OCI-LY7 (cell line): ENCODE measurements around the gene CASQ2. TPM values are rescaled to one million over a fixed set of nuclear protein-coding genes. Genes with fewer than 3 reads are reported as not detected.

Source experiments
- BruUV-seq: library from RNA; stranded (reverse); fragments of 400-500 nt; replicated peaks from 2 replicates; lab custom pipeline; 2021; lab: Mats Ljungman, UMichigan
- CTCF ChIA-PET: fragments of 300-600 bp; sonication (Branson Sonifier 250); formaldehyde crosslinking; loops from one replicate; lab custom pipeline; 2022; ENCODE audit warnings: antibody characterized with exemption; ENCODE audit not compliant: unreplicated experiment; lab: Charles Lee
- POLR2A ChIA-PET: fragments of 300-600 bp; sonication (Branson Sonifier 250); formaldehyde crosslinking; loops from one replicate; lab custom pipeline; 2022; ENCODE audit warnings: antibody characterized with exemption; lab: Charles Lee
- DNase-seq: peaks from one replicate; pipeline ENCODE4 v3.0.0-alpha.2; 2015; ENCODE audit warnings: low spot score
- H2AFZ ChIP-seq: fragments of 200-600 bp; sonication (generic), shearing (Covaris generic); 2 replicates; pipeline ENCODE4 v1.6.1; 2014; ENCODE audit warnings: mild to moderate bottlenecking, antibody characterized with exemption, low read length, moderate library complexity
- H3K27ac ChIP-seq: fragments of 200-600 bp; sonication (generic); 2 replicates; pipeline ENCODE4 v1.5.1; 2014; ENCODE audit warnings: mixed run types, low read depth, mild to moderate bottlenecking, moderate library complexity, low read length, inconsistent platforms; ENCODE audit not compliant: poor library complexity, severe bottlenecking
- H3K36me3 ChIP-seq: fragments of 200-600 bp; sonication (generic); 2 replicates; pipeline ENCODE4 v1.6.1; 2014; ENCODE audit warnings: mild to moderate bottlenecking, antibody characterized with exemption, low read length, moderate library complexity, mixed read lengths; ENCODE audit not compliant: insufficient read depth
- H3K4me1 ChIP-seq: fragments of 200-600 bp; sonication (generic); 2 replicates; pipeline ENCODE4 v1.5.1; 2014; ENCODE audit warnings: mild to moderate bottlenecking, low read length; ENCODE audit not compliant: insufficient read depth, poor library complexity, severe bottlenecking
- H3K4me2 ChIP-seq: fragments of 200-600 bp; sonication (generic); 2 replicates; pipeline ENCODE4 v1.6.1; 2014; ENCODE audit warnings: mild to moderate bottlenecking, low read length
- H3K4me3 ChIP-seq: fragments of 200-600 bp; sonication (generic); 2 replicates; pipeline ENCODE4 v1.5.1; 2014; ENCODE audit warnings: mild to moderate bottlenecking, low read depth, low read length; ENCODE audit not compliant: poor library complexity, severe bottlenecking
- H3K79me2 ChIP-seq: fragments of 200-600 bp; sonication (generic); 2 replicates; pipeline ENCODE4 v1.6.1; 2016; ENCODE audit warnings: low read depth, mild to moderate bottlenecking, low read length, moderate library complexity, mixed read lengths; ENCODE audit not compliant: insufficient read depth
- H3K9me2 ChIP-seq: fragments of 200-600 bp; sonication (generic); 2 replicates; pipeline ENCODE4 v1.6.1; 2016; ENCODE audit warnings: mild to moderate bottlenecking, low read length, mixed read lengths; ENCODE audit not compliant: insufficient read depth
- H3K9me3 ChIP-seq: fragments of 200-600 bp; sonication (generic); 2 replicates; pipeline ENCODE4 v1.6.1; 2014; ENCODE audit warnings: mild to moderate bottlenecking, mixed run types, low read length, mixed read lengths
- H4K20me1 ChIP-seq: fragments of 200-600 bp; sonication (generic); 2 replicates; pipeline ENCODE4 v1.6.1; 2014; ENCODE audit warnings: mild to moderate bottlenecking, antibody characterized with exemption, low read length, moderate library complexity, mixed read lengths; ENCODE audit not compliant: insufficient read depth
- EZH2phosphoT487 ChIP-seq: fragments of 200-600 bp; sonication (generic); IDR thresholded peaks from 2 replicates; pipeline ENCODE4 v1.6.1; 2018; ENCODE audit warnings: low read depth, borderline replicate concordance, mild to moderate bottlenecking, mixed run types, antibody characterized with exemption, low read length, moderate library complexity, mixed read lengths
- intact Hi-C: fragments of 100-400 bp; cut with micrococcal nuclease; formaldehyde crosslinking; loops from one replicate; pipeline ENCODE4 v1.10.0; 2022; ENCODE audit not compliant: unreplicated experiment
- total RNA-seq, 2 experiments: library from RNA; depleted of rRNA in 1 of 2; stranded (reverse); fragments of >200 nt in 1 of 2; shearing (Covaris generic) in 1 of 2; gene quantifications; 2 replicates each; pipeline ENCODE4 v1.2.3, GENCODE V29; 2014 to 2022
- TF ChIP-seq, protein P1 (sequence below): fragments of 200-600 bp; sonication (generic); conservative IDR thresholded peaks from 2 replicates; pipeline ENCODE4 v1.5.1; 2014; ENCODE audit warnings: mild to moderate bottlenecking, antibody characterized with exemption, low read length, moderate library complexity, mixed read lengths

CASQ2 gene
- total RNA-seq, 2 experiments from 2014 or later = not detected

DNA sequence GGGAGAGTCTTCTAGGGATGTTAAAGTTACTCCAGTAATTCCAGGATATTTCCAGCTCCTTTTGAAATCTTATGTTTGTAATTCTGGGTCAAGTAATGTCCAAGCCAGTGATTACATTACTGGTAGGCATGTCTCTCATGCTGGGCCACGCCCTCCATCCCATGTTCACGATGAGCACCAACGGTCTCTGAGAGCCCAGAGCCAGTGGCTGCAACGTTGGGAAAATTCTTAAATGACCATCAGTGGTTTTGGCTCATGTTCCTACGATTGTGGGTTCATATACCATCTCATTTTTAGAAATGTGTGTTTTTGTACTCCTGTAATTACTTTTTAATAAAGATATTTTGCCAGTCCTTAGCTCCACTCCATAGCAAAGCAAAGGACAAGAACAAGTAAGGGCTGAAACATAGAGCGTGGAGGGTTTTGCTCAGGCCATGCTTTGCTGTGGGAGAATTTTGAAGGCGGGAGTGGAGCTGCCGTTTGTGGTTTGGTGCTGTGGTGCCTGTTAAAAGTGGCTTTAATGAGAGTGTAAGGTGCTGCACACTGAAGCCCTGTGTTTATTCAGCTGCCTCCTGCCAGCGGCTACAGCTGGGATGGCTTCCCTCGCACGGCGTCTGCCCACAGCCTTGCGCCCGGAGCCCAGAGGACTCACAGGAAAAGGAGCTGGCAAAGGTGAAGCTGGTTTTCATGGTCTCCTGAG is 97.9 kb downstream of the CASQ2 start:
- H4K20me1 ChIP-seq = no peaks in the 10 kb centered on the region
- H3K27ac ChIP-seq = no peak overlapping the region
- no peak for DNase-seq
- H3K36me3 ChIP-seq = no peaks in the 10 kb centered on the region
- no peaks in the 10 kb centered on the region for H3K4me1 ChIP-seq
- H2AFZ ChIP-seq = no peak overlapping the region
- H3K4me2 ChIP-seq = no peak overlapping the region
- CTCF ChIA-PET = no interaction called here
- TF ChIP-seq, protein P1, sequence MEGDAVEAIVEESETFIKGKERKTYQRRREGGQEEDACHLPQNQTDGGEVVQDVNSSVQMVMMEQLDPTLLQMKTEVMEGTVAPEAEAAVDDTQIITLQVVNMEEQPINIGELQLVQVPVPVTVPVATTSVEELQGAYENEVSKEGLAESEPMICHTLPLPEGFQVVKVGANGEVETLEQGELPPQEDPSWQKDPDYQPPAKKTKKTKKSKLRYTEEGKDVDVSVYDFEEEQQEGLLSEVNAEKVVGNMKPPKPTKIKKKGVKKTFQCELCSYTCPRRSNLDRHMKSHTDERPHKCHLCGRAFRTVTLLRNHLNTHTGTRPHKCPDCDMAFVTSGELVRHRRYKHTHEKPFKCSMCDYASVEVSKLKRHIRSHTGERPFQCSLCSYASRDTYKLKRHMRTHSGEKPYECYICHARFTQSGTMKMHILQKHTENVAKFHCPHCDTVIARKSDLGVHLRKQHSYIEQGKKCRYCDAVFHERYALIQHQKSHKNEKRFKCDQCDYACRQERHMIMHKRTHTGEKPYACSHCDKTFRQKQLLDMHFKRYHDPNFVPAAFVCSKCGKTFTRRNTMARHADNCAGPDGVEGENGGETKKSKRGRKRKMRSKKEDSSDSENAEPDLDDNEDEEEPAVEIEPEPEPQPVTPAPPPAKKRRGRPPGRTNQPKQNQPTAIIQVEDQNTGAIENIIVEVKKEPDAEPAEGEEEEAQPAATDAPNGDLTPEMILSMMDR = no peak
- no peak for TF ChIP-seq EZH2phosphoT487
- intact Hi-C loops = no loop called here
- H3K9me2 ChIP-seq = no peaks in the 10 kb centered on the region
- no TSS peak for BruUV-seq
- H3K9me3 ChIP-seq = no peaks in the 10 kb centered on the region
- H3K4me3 ChIP-seq = no peak overlapping the region
- no peaks in the 10 kb centered on the region for H3K79me2 ChIP-seq
- POLR2A ChIA-PET = interaction anchor here (0.6 to 1.0 kb wide), 3 partner anchors 8 to 772 kb away, joined by 3 to 4 read pairs (median 3); no protein-coding TSS in a partner anchor

- Histone ChIP-seq H4K20me1 (no peaks in the 10 kb centered on the region), H3K4me3 (no peak overlapping the region), H3K9me2 (no peaks in the 10 kb centered on the region), H3K36me3 (no peaks in the 10 kb centered on the region), H3K79me2 (no peaks in the 10 kb centered on the region), H3K4me2 (no peak overlapping the region), H3K9me3 (no peaks in the 10 kb centered on the region), H2AFZ (no peak overlapping the region), H3K27ac (no peak overlapping the region), H3K4me1 (no peaks in the 10 kb centered on the region)
- no TSS peak for BruUV-seq
- ChIA-PET CTCF (no interaction called here), POLR2A (interaction anchor here (0.9 kb wide), 1 partner anchor 8 kb away, joined by 4 read pairs; no protein-coding TSS in a partner anchor)
- intact Hi-C loops = no loop called here
- no peak for TF ChIP-seq EZH2phosphoT487
- TF ChIP-seq, protein P1 = no peak
- no peak for DNase-seq
Observed at GRCh38 chr1:115669886-115670285, 98.6 kb downstream of the CASQ2 start.

DNA sequence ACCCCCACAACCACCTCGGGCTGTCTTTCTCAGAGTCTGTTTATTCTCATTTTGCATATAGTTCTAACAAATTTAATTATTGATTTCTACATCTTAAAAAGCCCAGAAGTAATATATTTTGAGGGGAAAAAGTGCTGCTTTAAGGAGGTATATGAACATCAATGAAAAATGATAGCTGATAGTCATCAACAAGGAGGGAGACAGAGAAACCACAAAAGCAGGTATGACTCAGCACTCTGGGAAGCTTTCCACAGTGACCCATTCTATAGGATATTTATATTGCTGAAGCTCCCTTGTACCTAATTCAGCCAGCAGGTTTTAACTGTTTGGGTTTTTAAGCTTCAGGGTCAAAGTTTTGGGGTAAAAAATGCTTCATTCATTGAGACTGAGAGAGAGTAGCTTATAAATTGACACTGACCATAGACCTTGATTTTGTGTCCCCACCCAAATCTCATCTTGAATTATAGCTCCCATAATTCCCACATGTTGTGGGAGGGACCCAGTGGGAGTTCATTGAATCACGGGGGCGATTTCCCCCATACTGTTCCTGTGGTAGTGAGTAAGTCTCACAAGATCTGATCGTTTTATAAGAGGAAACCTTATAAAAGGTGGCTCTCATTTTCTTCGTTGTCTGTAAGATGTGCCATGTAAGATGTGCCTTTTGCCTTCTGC is 99.4 kb downstream of the CASQ2 start:
- no peaks in the 10 kb centered on the region for H3K36me3 ChIP-seq
- H3K9me3 ChIP-seq = no peaks in the 10 kb centered on the region
- no peak overlapping the region for H3K27ac ChIP-seq
- POLR2A ChIA-PET = no interaction called here
- no peaks in the 10 kb centered on the region for H3K9me2 ChIP-seq
- intact Hi-C loops = no loop called here
- H3K4me3 ChIP-seq = no peak overlapping the region
- TF ChIP-seq, protein P1 = no peak
- no peak for TF ChIP-seq EZH2phosphoT487
- no peaks in the 10 kb centered on the region for H3K79me2 ChIP-seq
- no peak overlapping the region for H2AFZ ChIP-seq
- H4K20me1 ChIP-seq = no peaks in the 10 kb centered on the region
- no peaks in the 10 kb centered on the region for H3K4me1 ChIP-seq
- CTCF ChIA-PET = no interaction called here
- BruUV-seq = no TSS peak
- no peak overlapping the region for H3K4me2 ChIP-seq
- DNase-seq = no peak
